OCI-LY7 (cell line): ENCODE results near the gene PRSS8. TPM values are rescaled to one million over a fixed set of nuclear protein-coding genes. Genes with fewer than 3 reads are reported as not detected.
"Not testable (repeated sequence)": the region's sequence is repeated elsewhere in the genome, so short reads cannot be mapped to it uniquely, and the experiment has no call there.

ENCODE experiments used
- BruUV-seq: library from RNA; stranded (reverse); fragments of 400-500 nt; replicated peaks from 2 replicates; lab custom pipeline; 2021; lab: Mats Ljungman, UMichigan
- CTCF ChIA-PET: fragments of 300-600 bp; sonication (Branson Sonifier 250); formaldehyde crosslinking; loops from one replicate; lab custom pipeline; 2022; ENCODE audit warnings: antibody characterized with exemption; ENCODE audit not compliant: unreplicated experiment; lab: Charles Lee
- POLR2A ChIA-PET: fragments of 300-600 bp; sonication (Branson Sonifier 250); formaldehyde crosslinking; loops from one replicate; lab custom pipeline; 2022; ENCODE audit warnings: antibody characterized with exemption; lab: Charles Lee
- DNase-seq: peaks from one replicate; pipeline ENCODE4 v3.0.0-alpha.2; 2015; ENCODE audit warnings: low spot score
- H2AFZ ChIP-seq: fragments of 200-600 bp; sonication (generic), shearing (Covaris generic); 2 replicates; pipeline ENCODE4 v1.6.1; 2014; ENCODE audit warnings: mild to moderate bottlenecking, antibody characterized with exemption, low read length, moderate library complexity
- H3K27ac ChIP-seq: fragments of 200-600 bp; sonication (generic); 2 replicates; pipeline ENCODE4 v1.5.1; 2014; ENCODE audit warnings: mixed run types, low read depth, mild to moderate bottlenecking, moderate library complexity, low read length, inconsistent platforms; ENCODE audit not compliant: poor library complexity, severe bottlenecking
- H3K36me3 ChIP-seq: fragments of 200-600 bp; sonication (generic); 2 replicates; pipeline ENCODE4 v1.6.1; 2014; ENCODE audit warnings: mild to moderate bottlenecking, antibody characterized with exemption, low read length, moderate library complexity, mixed read lengths; ENCODE audit not compliant: insufficient read depth
- H3K4me1 ChIP-seq: fragments of 200-600 bp; sonication (generic); 2 replicates; pipeline ENCODE4 v1.5.1; 2014; ENCODE audit warnings: mild to moderate bottlenecking, low read length; ENCODE audit not compliant: insufficient read depth, poor library complexity, severe bottlenecking
- H3K4me2 ChIP-seq: fragments of 200-600 bp; sonication (generic); 2 replicates; pipeline ENCODE4 v1.6.1; 2014; ENCODE audit warnings: mild to moderate bottlenecking, low read length
- H3K4me3 ChIP-seq: fragments of 200-600 bp; sonication (generic); 2 replicates; pipeline ENCODE4 v1.5.1; 2014; ENCODE audit warnings: mild to moderate bottlenecking, low read depth, low read length; ENCODE audit not compliant: poor library complexity, severe bottlenecking
- H3K79me2 ChIP-seq: fragments of 200-600 bp; sonication (generic); 2 replicates; pipeline ENCODE4 v1.6.1; 2016; ENCODE audit warnings: low read depth, mild to moderate bottlenecking, low read length, moderate library complexity, mixed read lengths; ENCODE audit not compliant: insufficient read depth
- H3K9me2 ChIP-seq: fragments of 200-600 bp; sonication (generic); 2 replicates; pipeline ENCODE4 v1.6.1; 2016; ENCODE audit warnings: mild to moderate bottlenecking, low read length, mixed read lengths; ENCODE audit not compliant: insufficient read depth
- H3K9me3 ChIP-seq: fragments of 200-600 bp; sonication (generic); 2 replicates; pipeline ENCODE4 v1.6.1; 2014; ENCODE audit warnings: mild to moderate bottlenecking, mixed run types, low read length, mixed read lengths
- H4K20me1 ChIP-seq: fragments of 200-600 bp; sonication (generic); 2 replicates; pipeline ENCODE4 v1.6.1; 2014; ENCODE audit warnings: mild to moderate bottlenecking, antibody characterized with exemption, low read length, moderate library complexity, mixed read lengths; ENCODE audit not compliant: insufficient read depth
- EZH2phosphoT487 ChIP-seq: fragments of 200-600 bp; sonication (generic); IDR thresholded peaks from 2 replicates; pipeline ENCODE4 v1.6.1; 2018; ENCODE audit warnings: low read depth, borderline replicate concordance, mild to moderate bottlenecking, mixed run types, antibody characterized with exemption, low read length, moderate library complexity, mixed read lengths
- intact Hi-C: fragments of 100-400 bp; cut with micrococcal nuclease; formaldehyde crosslinking; loops from one replicate; pipeline ENCODE4 v1.10.0; 2022; ENCODE audit not compliant: unreplicated experiment
- total RNA-seq, 2 experiments: library from RNA; depleted of rRNA in 1 of 2; stranded (reverse); fragments of >200 nt in 1 of 2; shearing (Covaris generic) in 1 of 2; gene quantifications; 2 replicates each; pipeline ENCODE4 v1.2.3, GENCODE V29; 2014 to 2022
- TF ChIP-seq, protein P1 (sequence below): fragments of 200-600 bp; sonication (generic); conservative IDR thresholded peaks from 2 replicates; pipeline ENCODE4 v1.5.1; 2014; ENCODE audit warnings: mild to moderate bottlenecking, antibody characterized with exemption, low read length, moderate library complexity, mixed read lengths

Gene PRSS8
- total RNA-seq, 2 experiments from 2014 or later = not detected

DNA sequence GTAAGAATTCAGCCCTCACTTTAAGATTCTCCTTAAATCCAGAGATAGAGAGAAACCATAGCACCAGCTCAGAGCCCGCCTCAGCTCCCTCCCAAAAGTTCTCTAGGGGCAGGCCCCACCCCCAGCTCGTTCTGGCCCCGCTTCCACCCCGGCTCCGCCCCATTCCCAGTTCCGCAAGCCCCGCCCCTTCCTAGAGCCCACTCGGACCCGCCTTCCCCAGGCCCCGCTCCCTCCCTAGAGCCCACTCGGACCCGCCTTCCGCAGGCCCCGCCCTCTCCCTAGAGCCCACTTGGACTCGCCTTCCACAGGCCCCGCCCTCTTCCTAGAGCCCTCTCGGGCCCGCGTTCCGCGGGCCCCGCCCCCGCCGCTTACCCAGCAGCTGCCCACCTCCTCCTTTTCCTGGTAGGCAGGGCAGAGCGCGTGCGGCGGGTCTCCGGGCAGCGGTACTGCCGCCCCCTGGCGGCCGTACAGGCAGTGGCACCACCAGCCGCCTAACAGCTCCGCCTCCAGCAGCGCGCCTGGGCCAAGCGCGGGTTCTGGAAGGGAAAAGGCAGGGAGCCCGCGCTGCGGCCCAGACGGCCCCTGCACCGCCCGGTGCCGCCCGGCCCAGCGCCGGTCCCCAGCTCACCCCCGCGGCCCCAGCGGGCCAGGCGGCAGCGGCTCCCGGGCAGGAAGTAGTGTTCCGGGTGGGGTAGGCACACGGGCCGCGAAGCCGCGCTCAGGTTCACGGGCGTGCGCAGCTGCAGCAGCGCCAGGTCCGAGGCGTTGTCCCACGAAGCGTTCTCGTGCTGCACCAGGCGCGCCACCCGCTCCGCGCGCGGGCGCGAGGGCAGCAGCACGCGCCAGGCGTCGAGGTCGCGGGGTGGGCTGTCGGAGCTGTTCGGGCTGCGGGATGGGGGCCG, 6.8 kb upstream of the PRSS8 start:
- TF ChIP-seq, protein P1, sequence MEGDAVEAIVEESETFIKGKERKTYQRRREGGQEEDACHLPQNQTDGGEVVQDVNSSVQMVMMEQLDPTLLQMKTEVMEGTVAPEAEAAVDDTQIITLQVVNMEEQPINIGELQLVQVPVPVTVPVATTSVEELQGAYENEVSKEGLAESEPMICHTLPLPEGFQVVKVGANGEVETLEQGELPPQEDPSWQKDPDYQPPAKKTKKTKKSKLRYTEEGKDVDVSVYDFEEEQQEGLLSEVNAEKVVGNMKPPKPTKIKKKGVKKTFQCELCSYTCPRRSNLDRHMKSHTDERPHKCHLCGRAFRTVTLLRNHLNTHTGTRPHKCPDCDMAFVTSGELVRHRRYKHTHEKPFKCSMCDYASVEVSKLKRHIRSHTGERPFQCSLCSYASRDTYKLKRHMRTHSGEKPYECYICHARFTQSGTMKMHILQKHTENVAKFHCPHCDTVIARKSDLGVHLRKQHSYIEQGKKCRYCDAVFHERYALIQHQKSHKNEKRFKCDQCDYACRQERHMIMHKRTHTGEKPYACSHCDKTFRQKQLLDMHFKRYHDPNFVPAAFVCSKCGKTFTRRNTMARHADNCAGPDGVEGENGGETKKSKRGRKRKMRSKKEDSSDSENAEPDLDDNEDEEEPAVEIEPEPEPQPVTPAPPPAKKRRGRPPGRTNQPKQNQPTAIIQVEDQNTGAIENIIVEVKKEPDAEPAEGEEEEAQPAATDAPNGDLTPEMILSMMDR = peak; percentile 89
- no peak for TF ChIP-seq EZH2phosphoT487
- POLR2A ChIA-PET = interaction anchor here (0.6 to 2.2 kb wide), 10 partner anchors 9 to 730 kb away, joined by 3 to 16 read pairs (median 4); partner anchors contain the start of genes BCKDK, FUS and KAT8
- intact Hi-C loops = loop anchor here (1.0 to 2.0 kb wide), 8 partner anchors 25 to 317 kb away; partner anchors contain the start of genes ARMC5, BCKDK, KAT8 and VKORC1

DNA sequence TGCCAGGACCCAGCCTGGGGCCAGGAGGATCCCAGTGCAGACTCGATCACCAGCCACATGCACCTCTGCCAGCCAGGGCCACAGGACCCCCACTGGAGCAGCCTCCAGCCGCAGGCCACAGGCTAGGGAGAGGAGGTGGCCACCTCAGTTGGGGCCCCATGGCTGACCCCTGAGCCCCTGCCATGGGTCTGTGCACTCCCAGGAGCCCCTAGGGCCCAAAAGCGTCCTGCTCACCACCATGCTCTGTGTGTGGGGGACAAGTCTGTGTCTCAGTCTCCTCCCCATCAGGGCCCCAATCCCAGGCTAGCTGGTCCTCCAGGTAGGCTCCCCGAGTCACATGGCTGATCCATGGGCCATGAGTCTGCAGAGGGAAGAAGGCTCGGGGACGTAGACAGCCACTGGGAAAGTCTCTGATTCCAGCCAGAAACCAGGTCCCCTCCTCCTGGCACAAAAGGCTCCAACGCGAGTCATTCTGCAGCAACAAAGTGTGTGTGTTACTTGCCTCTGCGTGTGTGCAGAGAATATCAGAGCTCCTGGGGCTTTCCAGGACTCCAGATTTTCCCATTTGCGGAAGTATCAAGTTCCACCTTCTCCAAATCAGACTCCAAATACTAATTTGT, 6.1 kb upstream of the PRSS8 start:
- peak overlapping the region; percentile 62 for H3K4me2 ChIP-seq
- H2AFZ ChIP-seq = peak overlapping the region; percentile 82; the same call in 1 of the 2 replicates
- no peaks in the 10 kb centered on the region for H3K9me3 ChIP-seq
- H3K36me3 ChIP-seq = no peaks in the 10 kb centered on the region
- POLR2A ChIA-PET = interaction anchor here (0.6 to 2.2 kb wide), 12 partner anchors 10 to 731 kb away, joined by 3 to 16 read pairs (median 3); partner anchors contain the start of genes BCKDK, FUS and KAT8
- intact Hi-C loops = loop anchor here (1.0 to 2.0 kb wide), 8 partner anchors 24 to 318 kb away; partner anchors contain the start of genes ARMC5, BCKDK, KAT8 and VKORC1
- peaks cover 16% of the 10 kb centered on the region for H3K4me1 ChIP-seq
- H4K20me1 ChIP-seq = no peaks in the 10 kb centered on the region
- peak overlapping the region; percentile 47 for H3K4me3 ChIP-seq
- no peaks in the 10 kb centered on the region for H3K9me2 ChIP-seq
- H3K27ac ChIP-seq = peak overlapping the region; percentile 23
- no peak for DNase-seq
- TF ChIP-seq EZH2phosphoT487 = no peak
- TF ChIP-seq, protein P1 = no peak
- CTCF ChIA-PET = interaction anchor here (0.7 to 1.0 kb wide), 5 partner anchors 15 to 66 kb away, joined by 3 to 6 read pairs (median 4); partner anchors contain the start of genes FUS and KAT8
- H3K79me2 ChIP-seq = no peaks in the 10 kb centered on the region
- no TSS peak for BruUV-seq

More for the DNA sequence above, 6.8 kb upstream of the PRSS8 start:
- no peaks in the 10 kb centered on the region for H3K9me3 ChIP-seq
- peak overlapping the region; percentile 23 for H3K27ac ChIP-seq
- H3K4me3 ChIP-seq = peak overlapping the region; percentile 62
- no TSS peak for BruUV-seq
- H3K79me2 ChIP-seq = no peaks in the 10 kb centered on the region
- peak overlapping the region; percentile 72 for H3K4me2 ChIP-seq
- CTCF ChIA-PET = interaction anchor here (0.6 to 1.0 kb wide), 6 partner anchors 15 to 94 kb away, joined by 3 to 8 read pairs (median 4); partner anchors contain the start of genes FUS and KAT8
- DNase-seq = peak; percentile 99
- H3K9me2 ChIP-seq = no peaks in the 10 kb centered on the region
- H3K4me1 ChIP-seq = peaks cover 16% of the 10 kb centered on the region
- H3K36me3 ChIP-seq = no peaks in the 10 kb centered on the region
- H4K20me1 ChIP-seq = no peaks in the 10 kb centered on the region
- H2AFZ ChIP-seq = peak overlapping the region; percentile 90

DNA sequence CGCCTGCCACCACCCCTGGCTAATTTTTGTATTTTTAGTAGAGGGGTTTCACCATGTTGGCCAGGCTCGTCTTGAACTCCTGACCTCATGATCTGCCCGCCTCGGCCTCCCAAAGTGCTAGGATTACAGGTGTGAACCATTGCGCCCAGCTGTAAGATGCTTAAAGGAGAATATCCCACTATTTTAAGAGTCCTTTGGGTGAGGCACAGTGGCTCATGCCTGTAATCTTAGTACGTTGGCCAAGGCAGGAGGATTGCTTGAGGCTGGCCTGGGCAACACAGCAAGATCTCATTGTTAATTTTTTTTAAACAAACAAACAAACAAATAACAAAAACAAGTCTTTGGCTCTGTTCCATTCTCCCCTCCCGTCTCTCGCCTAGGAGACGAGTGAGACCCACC, 5.5 kb upstream of the PRSS8 start:
- H2AFZ ChIP-seq, BruUV-seq, H3K36me3 ChIP-seq, H3K27ac ChIP-seq, H3K9me2 ChIP-seq, intact Hi-C loops, CTCF ChIA-PET, H3K79me2 ChIP-seq, DNase-seq, H3K4me3 ChIP-seq, H4K20me1 ChIP-seq, H3K9me3 ChIP-seq: not testable (repeated sequence)
- peak overlapping the region; percentile 62; the same call in 1 of the 2 replicates for H3K4me2 ChIP-seq
- peaks cover 16% of the 10 kb centered on the region for H3K4me1 ChIP-seq
- POLR2A ChIA-PET = interaction anchor here (0.6 to 0.7 kb wide), 2 partner anchors 23 to 291 kb away, joined by 3 read pairs; no protein-coding TSS in a partner anchor
